Small intestine (tissue), 7 donors: ENCODE measurements around the gene PFDN1. TPM values are rescaled to one million over a fixed set of nuclear protein-coding genes. Genes with fewer than 3 reads are reported as not detected.
A peak's percentile ranks its signal among the peaks of the same experiment; 100 is the strongest.

ENCODE experiments used
- DNase-seq, 2 donors: peaks; one replicate each; pipeline versions ENCODE4 v3.0.0 to v3.0.0-alpha.2; 2013
- FAIRE-seq: peaks from 2 replicates; lab custom pipeline; 2012; peaks lifted over from hg19 to GRCh38; lab: Jason Lieb, UNC
- H3K27ac ChIP-seq, 3 donors: one replicate each; pipeline ENCODE4 v1.5.1; 2013; ENCODE audit warnings: low read length in 2 of 3, mild to moderate bottlenecking in 2 of 3, control low read depth in 1 of 3, inconsistent platforms in 1 of 3, low read depth in 1 of 3, moderate library complexity in 1 of 3
- H3K27me3 ChIP-seq, 3 donors: one replicate each; pipeline ENCODE4 v1.6.1; 2013; ENCODE audit warnings: low read length in 3 of 3, inconsistent platforms in 1 of 3; ENCODE audit not compliant: control insufficient read depth in 3 of 3, insufficient read depth in 3 of 3
- H3K36me3 ChIP-seq, 3 donors: one replicate each; pipeline ENCODE4 v1.6.1; 2013; ENCODE audit warnings: low read length in 3 of 3, inconsistent platforms in 1 of 3, low read depth in 1 of 3, mild to moderate bottlenecking in 1 of 3, moderate library complexity in 1 of 3; ENCODE audit not compliant: control insufficient read depth in 3 of 3, insufficient read depth in 2 of 3
- H3K4me1 ChIP-seq, 3 donors: one replicate each; pipeline ENCODE4 v1.6.1; 2013; ENCODE audit warnings: low read length in 2 of 3, inconsistent platforms in 1 of 3, low read depth in 1 of 3, mild to moderate bottlenecking in 1 of 3, moderate library complexity in 1 of 3; ENCODE audit not compliant: control insufficient read depth in 3 of 3, insufficient read depth in 2 of 3
- H3K4me3 ChIP-seq, 3 donors: one replicate each; pipeline ENCODE4 v1.5.1; 2013; ENCODE audit warnings: low read length in 3 of 3, control low read depth in 1 of 3, inconsistent platforms in 1 of 3, low read depth in 1 of 3, mild to moderate bottlenecking in 1 of 3, moderate library complexity in 1 of 3
- H3K9me3 ChIP-seq, 2 donors: one replicate each; pipeline ENCODE4 v1.6.1; 2013; ENCODE audit warnings: low read depth in 1 of 2, low read length in 1 of 2; ENCODE audit not compliant: control insufficient read depth in 2 of 2, insufficient read depth in 1 of 2
- WGBS, 3 donors: extraction: QIAGEN DNeasy Blood & Tissue Kit; methylation state at CpG; one replicate each; pipeline ENCODE4 v1.1.7; 2013; 5-methylcytosine and 5-hydroxymethylcytosine counted together
- polyA plus RNA-seq, 4 donors: library from polyadenylated mRNA; stranded (reverse) in 3 of 4; unstranded in 1 of 4; fragments of 200-250 nt in 3 of 4; fragments of 120-200 nt in 1 of 4; gene quantifications; one replicate each; pipeline versions ENCODE4 v1.2.1 to v1.2.3, GENCODE V29; 2013
- donor health status: healthy with polysubstance abuse.
- donor health status: control.
- donor health status: control.
- donor health status: Bipolar disorder and iron deficiency.
- donor health status: healthy.

The PFDN1 gene
- polyA plus RNA-seq, 4 donors = 53.8 to 73.1 (median 66.8) TPM

GRCh38 chr5:140325486-140325885, 22.6 kb upstream of the PFDN1 start:
- no peak for DNase-seq
- Histone ChIP-seq H3K27me3 (no peaks in the 10 kb centered on the region), H3K4me3 (no peak overlapping the region), H3K27ac (no peak overlapping the region), H3K4me1 (no peaks in the 10 kb centered on the region), H3K9me3 (no peaks in the 10 kb centered on the region), H3K36me3 (no peaks in the 10 kb centered on the region)
- WGBS, 3 donors = 83 to 92% (median 84%) methylated on average over 3 of the region's 3 CpGs
- no peak for FAIRE-seq

DNA sequence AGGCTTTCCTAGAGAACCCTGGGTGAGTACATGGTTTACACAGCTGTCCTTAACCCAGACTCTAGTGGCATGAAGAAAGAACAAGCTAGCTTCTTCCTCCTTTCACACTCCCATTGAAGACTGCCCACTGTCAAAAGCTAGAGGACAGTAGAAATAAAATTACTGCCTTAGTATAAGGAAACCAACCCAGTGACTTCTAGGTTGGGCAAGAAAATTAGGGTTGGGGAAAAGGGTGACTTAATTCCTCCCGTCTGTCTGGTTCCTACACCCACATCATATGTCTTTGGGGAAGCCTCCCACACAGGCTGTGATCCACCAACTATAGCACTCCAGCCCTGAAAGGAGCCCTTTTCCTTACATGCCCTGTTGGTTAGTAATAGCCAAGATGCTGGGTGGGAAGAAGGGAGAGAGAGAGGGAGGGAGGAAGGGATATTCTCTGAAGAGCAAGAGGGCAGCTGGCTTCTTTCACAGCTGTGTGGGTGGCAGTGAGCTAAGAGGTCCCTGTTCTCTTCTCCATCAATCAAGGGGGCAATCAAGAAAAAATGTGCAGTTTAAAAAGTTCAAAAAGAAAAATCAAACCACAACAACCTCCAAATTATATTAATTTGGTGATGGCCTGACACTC, 21.8 kb upstream of the PFDN1 start:
- H3K27ac ChIP-seq = no peak overlapping the region
- FAIRE-seq (no peak), DNase-seq (no peak)
- no peaks in the 10 kb centered on the region for H3K4me1 ChIP-seq
- no peaks in the 10 kb centered on the region for H3K36me3 ChIP-seq
- H3K27me3 ChIP-seq = no peaks in the 10 kb centered on the region
- 50 to 80% (median 67%) methylated on average over 1 of the region's 1 CpG for WGBS, 3 donors
- H3K4me3 ChIP-seq = no peak overlapping the region
- no peaks in the 10 kb centered on the region for H3K9me3 ChIP-seq

- WGBS, 3 donors = 81 to 88% (median 84%) methylated on average over 5 of the region's 5 CpGs
- H3K4me1 ChIP-seq = no peaks in the 10 kb centered on the region
- H3K9me3 ChIP-seq = no peaks in the 10 kb centered on the region
- DNase-seq (no peak), FAIRE-seq (no peak)
- no peaks in the 10 kb centered on the region for H3K36me3 ChIP-seq
- no peak overlapping the region for H3K4me3 ChIP-seq
- no peaks in the 10 kb centered on the region for H3K27me3 ChIP-seq
- H3K27ac ChIP-seq = no peak overlapping the region
Measured at GRCh38 chr5:140324041-140324600, 21.2 kb upstream of the PFDN1 start.

- no peaks in the 10 kb centered on the region for H3K9me3 ChIP-seq
- no peak for DNase-seq
- H3K36me3 ChIP-seq = no peaks in the 10 kb centered on the region
- 73 to 80% (median 77%) methylated on average over 9 of the region's 9 CpGs for WGBS, 3 donors
- no peak for FAIRE-seq
- H3K27ac ChIP-seq = peak overlapping the region in 1 of 3 donors; percentile 26
- H3K27me3 ChIP-seq = no peaks in the 10 kb centered on the region
- H3K4me3 ChIP-seq = no peak overlapping the region
- no peaks in the 10 kb centered on the region for H3K4me1 ChIP-seq
Measured at GRCh38 chr5:140322751-140323731, 20.1 kb upstream of the PFDN1 start.

- FAIRE-seq (no peak), DNase-seq (peak in 1 of 2 donors; percentile 53)
- WGBS, 3 donors = 82 to 95% (median 90%) methylated on average over 2 of the region's 2 CpGs
- H3K27ac ChIP-seq = peak overlapping the region in 1 of 3 donors; percentile 32
- H3K9me3 ChIP-seq = no peaks in the 10 kb centered on the region
- H3K4me1 ChIP-seq = no peaks in the 10 kb centered on the region
- H3K4me3 ChIP-seq = no peak overlapping the region
- H3K36me3 ChIP-seq = no peaks in the 10 kb centered on the region
- no peaks in the 10 kb centered on the region for H3K27me3 ChIP-seq
Measured at GRCh38 chr5:140321796-140322195, 18.9 kb upstream of the PFDN1 start.

DNA sequence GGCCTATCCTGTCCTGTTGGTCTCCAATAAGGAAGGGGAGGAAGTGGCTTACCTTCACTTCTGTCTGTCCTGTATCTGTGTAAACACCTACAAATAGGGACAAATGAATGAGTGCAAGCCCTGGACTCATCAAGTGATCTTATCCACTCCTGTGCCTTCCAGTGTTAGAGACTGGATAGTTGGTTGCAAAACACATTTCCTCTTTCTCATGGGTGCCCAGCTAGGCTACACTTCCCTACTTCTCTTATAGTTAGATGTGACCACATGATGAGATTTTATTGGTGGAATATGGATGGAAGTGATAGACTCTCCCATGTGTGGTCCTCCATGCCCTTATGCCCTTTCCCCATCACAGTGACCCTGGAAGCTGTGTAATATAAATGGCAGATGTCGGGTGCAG, 16.9 kb upstream of the PFDN1 start:
- FAIRE-seq (no peak), DNase-seq (no peak)
- no peak overlapping the region for H3K27ac ChIP-seq
- WGBS, 3 donors = 91 to 100% (median 93%) methylated on average over 1 of the region's 1 CpG
- no peaks in the 10 kb centered on the region for H3K27me3 ChIP-seq
- no peaks in the 10 kb centered on the region for H3K9me3 ChIP-seq
- H3K4me3 ChIP-seq = no peak overlapping the region
- no peaks in the 10 kb centered on the region for H3K4me1 ChIP-seq
- no peaks in the 10 kb centered on the region for H3K36me3 ChIP-seq

GRCh38 chr5:140318792-140319191, 15.9 kb upstream of the PFDN1 start:
- no peaks in the 10 kb centered on the region for H3K27me3 ChIP-seq
- whole genome bisulfite sequencing, 3 donors = 47 to 80% (median 68%) methylated on average over 4 of the region's 4 CpGs
- DNase-seq = peak in 1 of 2 donors; percentile 31

DNA sequence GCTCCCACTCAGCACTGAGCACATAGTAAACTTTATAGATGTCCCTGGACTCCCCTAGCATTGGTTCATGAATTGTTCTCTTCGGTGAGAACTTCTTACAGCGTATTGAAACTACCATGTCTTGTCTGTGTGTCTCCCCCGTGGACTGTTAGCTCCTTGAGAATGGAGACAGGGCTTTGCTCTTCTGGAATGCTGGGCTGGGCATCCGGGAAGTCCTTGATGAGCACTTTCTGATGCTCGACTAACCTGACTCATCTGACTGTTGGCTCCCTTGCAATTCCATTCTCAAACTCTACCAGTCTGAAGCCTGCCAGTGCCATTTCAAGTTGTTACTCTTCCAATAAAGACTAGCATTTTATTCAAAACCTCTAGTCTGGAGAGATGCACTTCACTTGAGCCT, 15.0 kb upstream of the PFDN1 start:
- Histone ChIP-seq H3K4me3 (no peak overlapping the region), H3K4me1 (no peaks in the 10 kb centered on the region), H3K9me3 (no peaks in the 10 kb centered on the region), H3K27ac (no peak overlapping the region), H3K36me3 (no peaks in the 10 kb centered on the region), H3K27me3 (no peaks in the 10 kb centered on the region)
- 71 to 84% (median 82%) methylated on average over 5 of the region's 5 CpGs for WGBS, 3 donors
- FAIRE-seq (no peak), DNase-seq (no peak)

More at GRCh38 chr5:140318792-140319191, 15.9 kb upstream of the PFDN1 start:
- no peak for FAIRE-seq
- no peak overlapping the region for H3K4me3 ChIP-seq
- no peaks in the 10 kb centered on the region for H3K36me3 ChIP-seq
- no peak overlapping the region for H3K27ac ChIP-seq
- H3K9me3 ChIP-seq = no peaks in the 10 kb centered on the region
- H3K4me1 ChIP-seq = no peaks in the 10 kb centered on the region
